Ovary (tissue), 3 donors: ENCODE results near the gene NR3C2.

Experiments used
- CTCF ChIP-seq, 3 donors: fragments of 450-650 bp in 2 of 3; fragments of 200-600 bp in 1 of 3; IDR thresholded peaks; one replicate each; pipeline versions ENCODE4 v1.5.1 to v1.8.0; 2016 to 2022; ENCODE audit warnings: antibody characterized with exemption in 3 of 3, mild to moderate bottlenecking in 1 of 3
- POLR2A ChIP-seq: fragments of 450-650 bp; IDR thresholded peaks from one replicate; pipeline ENCODE4 v1.6.1; 2017; ENCODE audit warnings: antibody characterized with exemption, mild to moderate bottlenecking, moderate library complexity
- donor health status: DM: no; HTN: no; CAD: no.

- TF ChIP-seq CTCF (IDR thresholded peaks at IDR 0.05) (no peak), POLR2A (no peak)
These were observed 112.1 kb downstream of the NR3C2 start for GRCh38 chr4:148330161-148330560.
